AG08396 (cell line): Measurements from ENCODE around the gene REXO5.

Experiments used
- DNase-seq: peaks from one replicate; pipeline ENCODE4 v3.0.0; 2012; ENCODE audit warnings: low spot score, mixed read lengths

The REXO5 gene

GRCh38 chr16:20874088-20874581 is 67.8 kb downstream of the REXO5 start:
- no peak for DNase-seq

DNA sequence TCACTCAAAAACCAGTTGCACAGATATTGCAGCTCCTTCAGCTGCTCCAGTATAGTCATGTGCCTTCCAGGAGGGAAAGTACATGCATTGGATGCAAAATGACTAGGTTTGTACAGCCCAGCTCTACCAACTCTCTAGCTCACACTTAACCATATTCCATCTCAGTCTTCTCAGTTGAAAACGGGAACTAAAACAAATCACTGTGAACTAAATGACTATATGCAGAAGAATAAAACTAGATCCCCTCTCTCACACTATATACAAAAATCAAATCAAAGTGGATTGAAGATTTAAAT is 69.0 kb downstream of the REXO5 start:
- no peak for DNase-seq

DNA sequence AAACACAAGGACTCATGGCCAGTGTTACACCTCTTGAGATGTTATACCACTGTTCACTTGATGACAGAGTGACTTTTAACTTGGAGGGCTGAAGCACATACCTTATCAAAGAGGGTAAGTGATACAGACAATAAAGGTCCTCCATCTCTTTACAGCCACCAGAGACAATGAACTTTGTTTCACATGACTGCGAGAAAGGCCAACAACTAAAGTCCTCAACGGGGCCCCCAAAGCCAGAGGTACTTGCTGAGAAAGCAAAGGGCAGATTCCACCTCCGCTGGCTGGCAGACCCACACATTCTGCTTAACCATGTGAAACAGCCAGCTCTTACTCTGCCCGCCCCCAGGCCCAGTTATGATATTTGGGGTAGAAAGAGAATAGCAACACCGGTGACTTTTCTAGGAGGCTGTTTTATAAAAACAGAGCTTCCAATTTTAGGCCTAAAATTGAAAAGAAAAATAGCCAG is 72.4 kb downstream of the REXO5 start:
- DNase-seq, result no peak

GRCh38 chr16:20879175-20880040 is 73.1 kb downstream of the REXO5 start:
- DNase-seq, result peak; percentile 33

DNA sequence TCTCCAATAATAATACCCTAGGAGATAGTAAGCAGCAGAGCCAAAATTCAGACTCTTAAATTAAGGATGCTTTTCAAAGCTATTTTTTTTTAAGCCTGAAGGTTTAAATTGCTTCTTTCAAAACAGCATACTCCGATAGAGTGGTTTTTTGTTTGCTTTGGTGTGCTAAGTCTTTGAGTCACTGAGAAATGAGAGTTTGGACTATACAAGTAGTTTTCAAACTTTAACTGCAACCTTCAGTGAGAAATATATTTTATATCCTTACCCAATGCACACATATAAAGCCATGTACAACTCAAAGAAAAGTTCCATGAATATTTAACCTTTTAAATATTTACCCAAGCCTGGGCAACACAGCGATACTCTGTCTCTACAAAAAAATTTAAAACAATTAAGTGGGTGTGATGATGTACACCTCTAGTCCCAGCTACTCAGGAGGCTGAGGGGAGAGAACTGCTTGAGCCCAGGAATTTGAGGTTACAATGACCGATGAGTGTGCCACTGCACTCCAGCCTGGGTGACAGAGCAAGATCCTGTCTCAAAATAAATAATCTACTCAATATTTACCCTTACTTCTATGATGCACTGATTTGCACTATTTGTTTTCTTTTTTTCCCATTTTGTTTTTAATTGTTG is 74.7 kb downstream of the REXO5 start:
- no peak for DNase-seq

DNA sequence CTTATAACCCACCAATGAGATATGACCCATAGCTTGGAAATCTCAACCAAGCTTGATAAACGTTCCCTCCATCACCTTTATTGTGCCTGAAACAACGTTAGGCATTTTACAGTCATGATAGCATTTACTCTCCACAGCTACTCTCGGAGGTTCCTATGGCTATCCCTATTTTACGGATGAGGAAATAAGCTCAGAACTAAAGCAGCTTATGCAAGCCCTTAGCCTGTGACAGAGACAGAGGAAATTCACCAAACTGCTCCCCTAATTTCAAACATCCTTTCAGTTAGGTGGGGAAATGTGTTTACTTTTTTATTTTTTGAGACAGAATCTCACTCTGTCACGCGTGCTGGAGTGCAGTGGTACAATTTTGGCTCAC is 75.2 kb downstream of the REXO5 start:
- DNase-seq, result no peak

DNA sequence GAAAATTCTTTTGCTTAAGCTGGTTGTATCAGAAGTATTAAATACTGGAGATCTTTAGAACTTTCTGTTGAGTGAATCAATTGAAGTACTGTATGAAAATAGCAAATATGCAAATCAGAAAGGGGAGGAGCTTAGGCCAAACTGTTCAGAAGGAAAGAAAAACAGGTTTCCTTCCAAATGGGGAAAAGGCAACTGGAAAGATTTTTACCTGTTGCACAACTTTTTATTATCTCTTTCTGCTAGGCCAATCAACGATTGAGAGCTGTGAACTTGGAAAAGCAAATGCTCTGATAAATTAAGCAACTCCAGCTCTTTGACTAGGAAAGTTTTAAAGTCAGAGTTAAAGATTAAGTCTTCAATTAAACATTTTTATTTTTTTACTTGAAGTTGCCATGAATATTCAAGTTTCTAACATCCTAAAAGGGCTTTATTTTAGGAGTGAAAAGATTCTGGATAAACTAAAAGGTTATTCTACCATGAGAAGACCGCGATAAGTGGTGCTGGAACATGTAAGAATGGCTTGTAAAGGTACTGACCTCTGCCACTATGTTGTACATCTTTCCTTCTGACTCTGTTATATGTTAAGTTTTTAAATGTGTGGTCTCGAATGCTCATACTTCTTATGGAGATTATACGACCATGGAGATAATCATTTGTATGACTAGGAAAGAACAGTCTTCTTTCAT is 77.4 kb downstream of the REXO5 start:
- DNase-seq, result no peak

DNA sequence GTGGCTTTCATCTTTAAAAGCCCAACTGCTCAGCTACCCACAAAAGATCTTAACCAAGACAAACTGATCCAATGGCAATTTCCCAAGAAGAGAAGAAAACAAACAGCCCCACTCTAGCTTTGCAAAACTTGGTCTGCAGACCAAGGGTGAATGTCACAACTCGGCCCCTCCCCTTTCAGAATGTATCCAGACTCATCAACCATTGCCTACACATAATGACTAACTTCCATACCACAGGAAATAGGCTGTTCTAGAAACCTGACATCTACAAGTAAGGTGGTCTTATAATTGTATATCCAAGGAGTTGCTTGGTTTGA is 77.9 kb downstream of the REXO5 start:
- peak; percentile 39 for DNase-seq

GRCh38 chr16:20886320-20886719 is 80.0 kb downstream of the REXO5 start:
- DNase-seq, result no peak

- DNase-seq, result no peak
Observed at GRCh38 chr16:20887207-20887606, 80.9 kb downstream of the REXO5 start.

DNA sequence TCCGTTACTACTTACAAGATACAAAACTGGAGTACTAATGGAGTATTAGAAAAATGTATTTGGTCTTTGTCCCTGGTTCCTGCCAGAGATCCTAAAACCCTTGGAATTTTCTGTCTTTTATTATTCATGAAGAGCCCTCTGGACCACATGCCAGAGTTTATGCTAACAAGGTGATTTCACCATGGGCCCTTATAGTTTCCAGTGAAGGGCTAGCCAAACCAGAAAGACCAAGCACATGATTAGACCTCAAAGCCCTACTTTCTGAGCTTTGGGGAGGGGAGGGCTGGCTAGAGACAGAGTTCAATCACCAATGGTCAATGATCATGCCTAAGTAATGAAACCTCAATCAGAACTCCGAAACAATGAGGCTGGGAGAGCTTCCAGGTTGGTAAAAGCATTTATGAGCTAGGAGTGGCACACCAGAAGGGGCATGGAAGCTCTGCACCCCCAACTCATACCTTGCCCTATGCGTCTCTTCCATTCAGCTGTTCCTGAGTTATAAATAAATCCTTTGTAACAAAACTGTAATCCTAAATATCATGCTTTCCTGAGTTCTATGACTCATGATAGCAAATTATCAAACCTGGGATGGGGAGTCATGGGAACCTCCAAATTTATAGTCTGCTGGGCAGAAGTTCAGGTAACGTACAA is 83.4 kb downstream of the REXO5 start:
- DNase-seq, result no peak

DNA sequence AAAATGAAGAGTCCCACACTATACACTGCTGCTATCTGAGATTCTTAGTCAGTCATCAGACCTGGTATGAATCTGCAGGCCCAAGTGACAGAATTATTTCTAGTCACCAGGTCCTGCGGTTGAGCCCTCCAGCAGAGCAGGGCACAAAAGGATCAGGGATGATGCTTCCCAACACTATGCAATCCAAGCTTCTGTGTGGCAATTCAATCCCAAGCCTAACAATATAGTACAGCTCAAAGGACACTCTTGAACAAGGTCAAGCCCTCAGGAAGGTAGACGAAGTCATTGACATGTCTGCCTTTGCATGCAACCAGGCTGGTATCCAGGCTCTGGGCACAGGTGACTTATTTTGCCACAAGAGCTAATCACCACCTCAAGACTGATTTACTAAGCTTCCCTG is 88.1 kb downstream of the REXO5 start:
- DNase-seq, result no peak

DNA sequence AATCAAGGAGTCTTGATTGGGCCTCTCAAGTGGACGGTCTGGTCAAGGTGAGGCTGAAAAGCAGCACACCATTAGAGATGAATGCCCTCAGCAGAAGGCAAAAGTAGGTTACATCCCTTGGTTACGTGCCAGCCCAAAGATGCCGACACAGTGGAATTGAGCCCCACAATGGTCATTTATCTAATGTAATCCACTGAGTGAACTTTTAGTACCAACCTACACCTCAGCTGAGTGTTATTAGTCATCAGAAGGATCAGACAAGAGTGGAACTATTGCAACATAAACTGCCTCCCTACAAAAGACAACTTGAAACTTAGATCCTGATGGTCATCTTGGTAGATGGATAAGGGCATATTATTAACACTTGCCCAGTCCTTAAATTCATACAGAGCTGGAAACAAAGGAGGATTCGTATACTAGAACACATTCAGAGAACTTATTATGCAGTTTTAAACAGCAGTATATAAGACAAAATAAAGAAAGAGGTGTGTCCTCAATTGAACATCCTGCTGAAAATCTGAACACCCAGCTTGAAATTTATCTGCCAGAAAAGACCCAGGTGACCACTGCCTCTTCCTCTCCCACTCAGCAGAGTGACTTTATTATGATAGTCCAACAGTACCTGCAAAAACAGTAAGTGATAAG is 91.0 kb downstream of the REXO5 start:
- peak; percentile 31 for DNase-seq

DNA sequence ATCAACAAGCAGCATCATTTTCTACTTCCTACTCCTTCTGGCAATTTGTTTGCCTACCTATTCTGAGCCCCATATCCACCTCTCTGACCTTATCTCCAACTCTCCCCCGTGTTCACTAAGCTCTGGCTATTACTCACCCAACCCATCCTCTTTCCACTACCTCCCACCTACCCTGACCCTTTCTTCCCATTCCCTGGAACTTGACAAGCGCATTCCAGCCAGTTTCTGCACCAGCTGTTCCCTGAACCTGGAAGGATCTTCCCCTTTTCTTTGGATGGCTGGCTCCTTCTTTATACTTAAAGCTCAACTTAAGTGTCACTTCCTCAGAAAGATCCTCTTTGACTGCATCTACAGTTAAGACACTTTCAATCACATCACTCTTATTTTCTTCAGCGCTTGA is 91.6 kb downstream of the REXO5 start:
- DNase-seq, result no peak

GRCh38 chr16:20899071-20899470 is 92.7 kb downstream of the REXO5 start:
- peak; percentile 61 for DNase-seq
